PC-9 (cell line): ENCODE measurements around the gene TNFRSF14. TPM values are rescaled to one million over a fixed set of nuclear protein-coding genes. Genes with fewer than 3 reads are reported as not detected.

Experiments used
- BruUV-seq: library from RNA; stranded (reverse); fragments of 400-500 nt; replicated peaks from 2 replicates; lab custom pipeline; 2021; lab: Mats Ljungman, UMichigan
- CTCF ChIA-PET: fragments of 300-600 bp; sonication (Branson Sonifier 250); formaldehyde crosslinking; loops from one replicate; lab custom pipeline; 2022; ENCODE audit warnings: antibody characterized with exemption; lab: Charles Lee
- POLR2A ChIA-PET: fragments of 300-600 bp; sonication (Branson Sonifier 250); formaldehyde crosslinking; loops from one replicate; lab custom pipeline; 2022; ENCODE audit warnings: antibody characterized with exemption; ENCODE audit not compliant: unreplicated experiment; lab: Charles Lee
- DNase-seq, 2 experiments: peaks; one replicate each; pipeline versions ENCODE4 v3.0.0 to v3.0.0-alpha.2; 2015 to 2022; ENCODE audit warnings: mixed read lengths in 1 of 2
- H2AFZ ChIP-seq: fragments of 200-600 bp; sonication (generic); 2 replicates; pipeline ENCODE4 v1.8.1; 2017; ENCODE audit warnings: antibody characterized with exemption
- H3F3A ChIP-seq: fragments of 200-600 bp; sonication (generic); 2 replicates; pipeline ENCODE4 v1.8.1; 2017; ENCODE audit warnings: antibody characterized with exemption, mild to moderate bottlenecking, low read depth; ENCODE audit not compliant: insufficient read depth
- H3K27ac ChIP-seq: fragments of 200-600 bp; sonication (generic); 2 replicates; pipeline ENCODE4 v1.6.1; 2016; ENCODE audit warnings: mixed run types
- H3K27me3 ChIP-seq: fragments of 200-600 bp; sonication (generic); 2 replicates; pipeline ENCODE4 v1.6.1; 2016; ENCODE audit warnings: low read depth, mixed run types; ENCODE audit not compliant: insufficient read depth
- H3K36me3 ChIP-seq: fragments of 200-600 bp; sonication (generic); 2 replicates; pipeline ENCODE4 v1.6.1; 2016; ENCODE audit warnings: low read depth, mixed run types
- H3K4me1 ChIP-seq: fragments of 200-600 bp; sonication (generic); replicated peaks from 2 replicates; pipeline ENCODE4 v1.6.1; 2016; ENCODE audit warnings: mixed run types; ENCODE audit not compliant: insufficient read depth
- H3K4me2 ChIP-seq: fragments of 200-600 bp; sonication (generic); 2 replicates; pipeline ENCODE4 v1.6.1; 2017; ENCODE audit warnings: mixed run types
- H3K4me3 ChIP-seq: fragments of 200-600 bp; sonication (generic); 2 replicates; pipeline ENCODE4 v1.6.1; 2016; ENCODE audit warnings: mixed run types
- H3K79me2 ChIP-seq: fragments of 200-600 bp; sonication (generic); 2 replicates; pipeline ENCODE4 v1.6.1; 2017; ENCODE audit warnings: low read depth, mixed run types
- H3K9me2 ChIP-seq: fragments of 200-600 bp; sonication (generic); 2 replicates; pipeline ENCODE4 v1.8.1; 2017; ENCODE audit warnings: mild to moderate bottlenecking; ENCODE audit not compliant: insufficient read depth
- H3K9me3 ChIP-seq: fragments of 200-600 bp; sonication (generic); 2 replicates; pipeline ENCODE4 v1.8.1; 2016; ENCODE audit warnings: low read depth; ENCODE audit not compliant: insufficient read depth
- H4K20me1 ChIP-seq: fragments of 200-600 bp; sonication (generic); 2 replicates; pipeline ENCODE4 v1.8.1; 2017; ENCODE audit not compliant: insufficient read depth
- CTCF ChIP-seq: fragments of 200-600 bp; sonication (generic); conservative IDR thresholded peaks from 2 replicates; pipeline ENCODE4 v1.6.1; 2017; ENCODE audit warnings: mixed run types, antibody characterized with exemption, mild to moderate bottlenecking, moderate library complexity
- EZH2 ChIP-seq: fragments of 200-600 bp; sonication (generic); IDR thresholded peaks from 2 replicates; pipeline ENCODE4 v1.8.0; 2017; ENCODE audit warnings: antibody characterized with exemption, low read depth
- intact Hi-C: fragments of 100-400 bp; cut with micrococcal nuclease; formaldehyde crosslinking; loops from one replicate; pipeline ENCODE4 v1.10.0; 2022; ENCODE audit not compliant: unreplicated experiment
- total RNA-seq: library from RNA; stranded (reverse); gene quantifications from 2 replicates; pipeline ENCODE4 v1.2.3, GENCODE V29; 2021

Gene TNFRSF14
- total RNA-seq, 1 experiment from 2014 or later = 9.9 TPM

- BruUV-seq = no TSS peak
- POLR2A ChIA-PET = no interaction called here
- Histone ChIP-seq H3F3A (no peaks in the 10 kb centered on the region), H3K4me2 (no peak overlapping the region), H3K4me1 (no peaks in the 10 kb centered on the region), H3K79me2 (peaks cover 20% of the 10 kb centered on the region), H4K20me1 (peaks cover 21% of the 10 kb centered on the region), H3K9me3 (no peaks in the 10 kb centered on the region), H2AFZ (no peak overlapping the region), H3K27ac (no peak overlapping the region), H3K27me3 (no peaks in the 10 kb centered on the region), H3K9me2 (no peaks in the 10 kb centered on the region), H3K4me3 (no peak overlapping the region), H3K36me3 (no peaks in the 10 kb centered on the region)
- CTCF ChIA-PET = no interaction called here
- TF ChIP-seq EZH2 = no peak
- TF ChIP-seq CTCF = no peak
- intact Hi-C loops = no loop called here
- no peak for DNase-seq
Observed at GRCh38 chr1:2519029-2519685, 37.0 kb upstream of the TNFRSF14 start.

GRCh38 chr1:2519729-2520128, 36.4 kb upstream of the TNFRSF14 start:
- POLR2A ChIA-PET = no interaction called here
- H3K9me2 ChIP-seq = no peaks in the 10 kb centered on the region
- no peak for DNase-seq
- no peak overlapping the region for H2AFZ ChIP-seq
- peaks cover 26% of the 10 kb centered on the region for H3K79me2 ChIP-seq
- H3K4me1 ChIP-seq = peaks cover 4% of the 10 kb centered on the region
- no peaks in the 10 kb centered on the region for H3F3A ChIP-seq
- CTCF ChIA-PET = no interaction called here
- no peaks in the 10 kb centered on the region for H3K36me3 ChIP-seq
- TF ChIP-seq EZH2 = no peak
- TF ChIP-seq CTCF = no peak
- no peak overlapping the region for H3K4me3 ChIP-seq
- no peaks in the 10 kb centered on the region for H3K9me3 ChIP-seq
- intact Hi-C loops = no loop called here
- H4K20me1 ChIP-seq = peaks cover 26% of the 10 kb centered on the region
- H3K27me3 ChIP-seq = no peaks in the 10 kb centered on the region
- H3K4me2 ChIP-seq = no peak overlapping the region
- H3K27ac ChIP-seq = no peak overlapping the region
- no TSS peak for BruUV-seq

DNA sequence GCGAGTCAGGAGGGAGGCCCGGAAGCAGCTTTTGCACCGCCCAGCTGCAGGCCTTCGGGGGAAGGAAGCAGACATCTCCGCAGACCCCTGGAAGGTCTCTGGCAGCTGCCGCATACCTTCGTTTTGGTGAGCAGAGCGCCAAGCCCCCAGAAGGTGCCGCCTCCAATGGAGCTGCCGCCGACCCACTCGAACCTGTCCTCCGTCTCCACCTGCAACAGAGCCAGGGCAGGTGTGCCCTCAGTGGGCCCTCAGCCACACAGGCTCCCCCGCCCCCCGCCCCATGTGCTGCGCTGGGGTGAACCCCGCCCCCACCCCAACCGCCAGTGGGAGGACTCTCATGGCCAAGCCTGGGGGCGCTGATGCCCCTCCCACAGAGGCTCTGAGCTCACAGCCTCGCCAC, 36.0 kb upstream of the TNFRSF14 start:
- Histone ChIP-seq H3K9me3 (no peaks in the 10 kb centered on the region), H4K20me1 (peaks cover 31% of the 10 kb centered on the region), H3K36me3 (no peaks in the 10 kb centered on the region), H3K4me2 (no peak overlapping the region), H3F3A (no peaks in the 10 kb centered on the region), H3K27me3 (no peaks in the 10 kb centered on the region), H3K79me2 (peaks cover 30% of the 10 kb centered on the region), H3K4me3 (no peak overlapping the region), H3K9me2 (no peaks in the 10 kb centered on the region), H3K4me1 (peaks cover 8% of the 10 kb centered on the region), H2AFZ (no peak overlapping the region), H3K27ac (no peak overlapping the region)
- POLR2A ChIA-PET = no interaction called here
- TF ChIP-seq CTCF = no peak
- TF ChIP-seq EZH2 = no peak
- intact Hi-C loops = no loop called here
- CTCF ChIA-PET = no interaction called here
- no TSS peak for BruUV-seq
- no peak for DNase-seq
